Naive B cell (primary cell): ENCODE results near the gene CAMSAP1. TPM values are rescaled to one million over a fixed set of nuclear protein-coding genes. Genes with fewer than 3 reads are reported as not detected.

ENCODE experiments used
- ATAC-seq, 2 donors: fragments of 150-1000 bp; cut with Tn5 transposase; 2 replicates each; pipeline ENCODE4 v1.10.0; 2021; ENCODE audit warnings: low read depth in 2 of 2, mild to moderate bottlenecking in 2 of 2, moderate library complexity in 2 of 2
- DNase-seq: peaks from one replicate; pipeline ENCODE4 v3.0.0; 2022
- H3K27ac Mint-ChIP-seq, 6 donors: one replicate each; pipeline ENCODE4 v1.8.0; 2020 to 2022; ENCODE audit warnings: mild to moderate bottlenecking in 6 of 6, mixed read lengths in 6 of 6, moderate library complexity in 5 of 6, inconsistent platforms in 2 of 6
- H3K27me3 Mint-ChIP-seq, 3 donors: one replicate each; pipeline ENCODE4 v1.8.0; 2021 to 2022; ENCODE audit warnings: mixed read lengths in 3 of 3, mild to moderate bottlenecking in 1 of 3
- H3K36me3 Mint-ChIP-seq, 2 donors: one replicate each; pipeline ENCODE4 v1.8.0; 2020 to 2022; ENCODE audit warnings: mixed read lengths in 2 of 2, inconsistent platforms in 1 of 2, mild to moderate bottlenecking in 1 of 2
- H3K4me1 Mint-ChIP-seq, 3 donors: one replicate each; pipeline ENCODE4 v1.8.0; 2020 to 2022; ENCODE audit warnings: mixed read lengths in 3 of 3, inconsistent platforms in 1 of 3, mild to moderate bottlenecking in 1 of 3, moderate library complexity in 1 of 3
- H3K4me3 Mint-ChIP-seq, 8 donors: one replicate each; pipeline ENCODE4 v1.8.0; 2020 to 2022; ENCODE audit warnings: mild to moderate bottlenecking in 8 of 8, mixed read lengths in 8 of 8, moderate library complexity in 8 of 8, inconsistent platforms in 2 of 8
- H3K9me3 Mint-ChIP-seq, 7 donors: one replicate each; pipeline ENCODE4 v1.8.0; 2020 to 2022; ENCODE audit warnings: mixed read lengths in 7 of 7, mild to moderate bottlenecking in 5 of 7, inconsistent platforms in 2 of 7, moderate library complexity in 1 of 7
- polyA plus RNA-seq, 6 donors: library from polyadenylated mRNA; unstranded; fragments of 300-500 nt; fragmentation: Illumina TruSeq; gene quantifications; one replicate each; pipeline ENCODE4 v1.2.3, GENCODE V29; 2021; ENCODE audit warnings: low read depth in 6 of 6

CAMSAP1 gene
- polyA plus RNA-seq, 6 donors from 2014 or later = 0.95 to 3.5 (median 2.0) TPM; not detected in 1

- Mint-ChIP-seq H3K27ac (no peak overlapping the region), H3K4me3 (peak overlapping the region in 1 of 8 donors; percentile 16), H3K36me3 (no peaks in the 10 kb centered on the region), H3K27me3 (no peaks in the 10 kb centered on the region), H3K9me3 (peaks cover 0 to 4% (median 0%) of the 10 kb centered on the region in 7 donors), H3K4me1 (peaks cover 4 to 20% (median 17%) of the 10 kb centered on the region in 3 donors)
- no peak for DNase-seq
- ATAC-seq = no peak
Observed at GRCh38 chr9:135869909-135870308, 37.4 kb downstream of the CAMSAP1 start.

GRCh38 chr9:135865531-135865930, 41.8 kb downstream of the CAMSAP1 start:
- H3K9me3 Mint-ChIP-seq = peaks cover 0 to 4% (median 0%) of the 10 kb centered on the region in 7 donors
- DNase-seq = no peak
- no peaks in the 10 kb centered on the region for H3K27me3 Mint-ChIP-seq
- H3K4me1 Mint-ChIP-seq = peaks cover 5 to 22% (median 17%) of the 10 kb centered on the region in 3 donors
- no peak overlapping the region for H3K27ac Mint-ChIP-seq
- no peak overlapping the region for H3K4me3 Mint-ChIP-seq
- H3K36me3 Mint-ChIP-seq = peaks cover 0 to 7% of the 10 kb centered on the region in 2 donors
- ATAC-seq = no peak

GRCh38 chr9:135864447-135865049, 42.8 kb downstream of the CAMSAP1 start:
- peak; percentile 38 for DNase-seq
- peak in 1 of 2 donors; percentile 43 for ATAC-seq
- H3K36me3 Mint-ChIP-seq = peaks cover 0 to 8% of the 10 kb centered on the region in 2 donors
- peaks cover 0 to 1% (median 0%) of the 10 kb centered on the region in 7 donors for H3K9me3 Mint-ChIP-seq
- peak overlapping the region in 1 of 8 donors; percentile 44 for H3K4me3 Mint-ChIP-seq
- H3K4me1 Mint-ChIP-seq = peaks cover 6 to 22% (median 13%) of the 10 kb centered on the region in 3 donors
- H3K27ac Mint-ChIP-seq = peak overlapping the region in 2 of 6 donors; percentile 24 to 52
- no peaks in the 10 kb centered on the region for H3K27me3 Mint-ChIP-seq

GRCh38 chr9:135862809-135863208, 44.5 kb downstream of the CAMSAP1 start:
- DNase-seq = no peak
- Mint-ChIP-seq H3K36me3 (peaks cover 0 to 14% of the 10 kb centered on the region in 2 donors), H3K27me3 (no peaks in the 10 kb centered on the region), H3K27ac (no peak overlapping the region), H3K4me3 (no peak overlapping the region), H3K9me3 (no peaks in the 10 kb centered on the region), H3K4me1 (peaks cover 11 to 14% (median 12%) of the 10 kb centered on the region in 3 donors)
- no peak for ATAC-seq

- Mint-ChIP-seq H3K27me3 (no peaks in the 10 kb centered on the region), H3K4me3 (no peak overlapping the region), H3K27ac (peak overlapping the region in 1 of 6 donors; percentile 1), H3K9me3 (no peaks in the 10 kb centered on the region), H3K4me1 (peaks cover 0 to 14% (median 0%) of the 10 kb centered on the region in 3 donors), H3K36me3 (peaks cover 5 to 30% of the 10 kb centered on the region in 2 donors)
- DNase-seq (no peak), ATAC-seq (no peak)
Observed at GRCh38 chr9:135858491-135859185, 48.7 kb downstream of the CAMSAP1 start.

- H3K4me3 Mint-ChIP-seq = no peak overlapping the region
- no peak for DNase-seq
- H3K27me3 Mint-ChIP-seq = no peaks in the 10 kb centered on the region
- H3K27ac Mint-ChIP-seq = no peak overlapping the region
- peaks cover 5 to 30% of the 10 kb centered on the region in 2 donors for H3K36me3 Mint-ChIP-seq
- peaks cover 0 to 14% (median 0%) of the 10 kb centered on the region in 3 donors for H3K4me1 Mint-ChIP-seq
- H3K9me3 Mint-ChIP-seq = no peaks in the 10 kb centered on the region
- ATAC-seq = no peak
Observed at GRCh38 chr9:135857843-135858242, 49.5 kb downstream of the CAMSAP1 start.

- Mint-ChIP-seq H3K27ac (peak overlapping the region in 2 of 6 donors; percentile 12 to 48), H3K36me3 (peaks cover 5 to 30% of the 10 kb centered on the region in 2 donors), H3K4me1 (peaks cover 0 to 14% (median 0%) of the 10 kb centered on the region in 3 donors), H3K9me3 (no peaks in the 10 kb centered on the region), H3K4me3 (peak overlapping the region in 1 of 8 donors; percentile 0), H3K27me3 (no peaks in the 10 kb centered on the region)
- ATAC-seq (no peak), DNase-seq (no peak)
Observed at GRCh38 chr9:135857371-135857786, 50.0 kb downstream of the CAMSAP1 start.

GRCh38 chr9:135851748-135852147, 55.6 kb downstream of the CAMSAP1 start:
- H3K9me3 Mint-ChIP-seq = peaks cover 0 to under 1% (median 0%) of the 10 kb centered on the region in 7 donors
- H3K4me3 Mint-ChIP-seq = no peak overlapping the region
- no peaks in the 10 kb centered on the region for H3K27me3 Mint-ChIP-seq
- DNase-seq (no peak), ATAC-seq (no peak)
- H3K27ac Mint-ChIP-seq = peak overlapping the region in 2 of 6 donors; percentile 42 to 64
- H3K36me3 Mint-ChIP-seq = peaks cover 8 to 15% of the 10 kb centered on the region in 2 donors
- H3K4me1 Mint-ChIP-seq = no peaks in the 10 kb centered on the region

GRCh38 chr9:135850737-135851136, 56.6 kb downstream of the CAMSAP1 start:
- H3K4me3 Mint-ChIP-seq = no peak overlapping the region
- ATAC-seq = no peak
- no peak for DNase-seq
- H3K9me3 Mint-ChIP-seq = peaks cover 0 to 2% (median 0%) of the 10 kb centered on the region in 7 donors
- H3K27ac Mint-ChIP-seq = peak overlapping the region in 1 of 6 donors; percentile 63
- H3K36me3 Mint-ChIP-seq = peaks cover 0 to 26% of the 10 kb centered on the region in 2 donors
- H3K27me3 Mint-ChIP-seq = no peaks in the 10 kb centered on the region
- no peaks in the 10 kb centered on the region for H3K4me1 Mint-ChIP-seq

- peaks cover 3 to 15% (median 9%) of the 10 kb centered on the region in 7 donors for H3K9me3 Mint-ChIP-seq
- H3K27me3 Mint-ChIP-seq = no peaks in the 10 kb centered on the region
- peaks cover 14 to 39% of the 10 kb centered on the region in 2 donors for H3K36me3 Mint-ChIP-seq
- DNase-seq (no peak), ATAC-seq (no peak)
- H3K27ac Mint-ChIP-seq = no peak overlapping the region
- no peak overlapping the region for H3K4me3 Mint-ChIP-seq
- no peaks in the 10 kb centered on the region for H3K4me1 Mint-ChIP-seq
Observed at GRCh38 chr9:135849181-135849580, 58.2 kb downstream of the CAMSAP1 start.

- DNase-seq = no peak
- Mint-ChIP-seq H3K27me3 (no peaks in the 10 kb centered on the region), H3K36me3 (peaks cover 21 to 44% of the 10 kb centered on the region in 2 donors), H3K4me1 (peaks cover 0 to 3% (median 0%) of the 10 kb centered on the region in 3 donors), H3K9me3 (peaks cover 7 to 19% (median 13%) of the 10 kb centered on the region in 7 donors), H3K4me3 (no peak overlapping the region), H3K27ac (peak overlapping the region in 1 of 6 donors; percentile 35)
- ATAC-seq = no peak
Observed at GRCh38 chr9:135848341-135849047, 58.9 kb downstream of the CAMSAP1 start.

GRCh38 chr9:135847833-135848232, 59.5 kb downstream of the CAMSAP1 start:
- no peak overlapping the region for H3K27ac Mint-ChIP-seq
- H3K36me3 Mint-ChIP-seq = peaks cover 27 to 48% of the 10 kb centered on the region in 2 donors
- ATAC-seq = no peak
- H3K4me1 Mint-ChIP-seq = peaks cover 0 to 3% (median 0%) of the 10 kb centered on the region in 3 donors
- DNase-seq = no peak
- no peaks in the 10 kb centered on the region for H3K27me3 Mint-ChIP-seq
- H3K9me3 Mint-ChIP-seq = peaks cover 7 to 19% (median 14%) of the 10 kb centered on the region in 7 donors
- no peak overlapping the region for H3K4me3 Mint-ChIP-seq

- Mint-ChIP-seq H3K9me3 (peaks cover 7 to 18% (median 12%) of the 10 kb centered on the region in 7 donors), H3K27ac (no peak overlapping the region), H3K4me1 (peaks cover 0 to 6% (median 3%) of the 10 kb centered on the region in 3 donors), H3K4me3 (no peak overlapping the region), H3K27me3 (no peaks in the 10 kb centered on the region), H3K36me3 (peaks cover 21 to 26% of the 10 kb centered on the region in 2 donors)
- DNase-seq (no peak), ATAC-seq (no peak)
Observed at GRCh38 chr9:135840539-135840938, 66.8 kb downstream of the CAMSAP1 start.
